Stimulated activated naive CD8-positive, alpha-beta T cell treated with anti-CD3 and anti-CD28 coated beads, Interleukin-15, Interleukin-2, amounts not matched to agents 100 ng/mL and 50 ng/mL, for 24 hours (primary cell): ENCODE data around the gene ATMIN.
A peak's percentile ranks its signal among the peaks of the same experiment; 100 is the strongest.

Experiments
- H3K27ac Mint-ChIP-seq: one replicate; pipeline ENCODE4 v1.8.0; 2021; ENCODE audit warnings: mild to moderate bottlenecking, mixed read lengths
- H3K27me3 Mint-ChIP-seq: one replicate; pipeline ENCODE4 v1.8.0; 2021; ENCODE audit warnings: mixed read lengths
- H3K36me3 Mint-ChIP-seq: one replicate; pipeline ENCODE4 v1.8.0; 2021; ENCODE audit warnings: low read depth, mixed read lengths
- H3K4me1 Mint-ChIP-seq: one replicate; pipeline ENCODE4 v1.8.0; 2021; ENCODE audit warnings: low read depth, mixed read lengths
- H3K4me3 Mint-ChIP-seq: one replicate; pipeline ENCODE4 v1.8.0; 2021; ENCODE audit warnings: mild to moderate bottlenecking, mixed read lengths
- H3K9me3 Mint-ChIP-seq: one replicate; pipeline ENCODE4 v1.8.0; 2021; ENCODE audit warnings: mixed read lengths

Gene ATMIN

GRCh38 chr16:81070979-81071378 lies 35.3 kb downstream of the ATMIN start:
- Mint-ChIP-seq H3K9me3 (no peaks in the 10 kb centered on the region), H3K27me3 (no peaks in the 10 kb centered on the region), H3K36me3 (no peaks in the 10 kb centered on the region), H3K27ac (no peak overlapping the region), H3K4me3 (no peak overlapping the region), H3K4me1 (no peaks in the 10 kb centered on the region)

DNA sequence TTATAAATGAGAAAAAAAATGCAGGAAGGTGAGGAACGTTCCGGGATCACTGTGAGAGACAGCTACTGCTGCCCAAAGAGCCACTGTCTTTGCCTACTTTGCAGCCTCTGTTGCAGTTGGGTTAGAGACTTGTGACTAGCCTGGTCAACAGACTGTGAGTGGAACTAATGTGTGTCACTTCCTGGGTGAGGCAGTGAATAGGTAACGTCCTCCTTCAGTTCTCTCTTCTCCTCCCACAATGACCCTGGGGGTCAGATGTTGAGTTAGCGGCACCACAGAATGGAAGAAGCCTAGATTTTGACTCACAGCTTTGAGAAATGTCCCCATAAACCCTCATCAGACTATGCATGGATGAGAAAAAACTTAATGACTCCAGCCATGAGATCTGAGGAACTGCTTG lies 36.2 kb downstream of the ATMIN start:
- Mint-ChIP-seq H3K27me3 (no peaks in the 10 kb centered on the region), H3K4me1 (no peaks in the 10 kb centered on the region), H3K9me3 (no peaks in the 10 kb centered on the region), H3K36me3 (no peaks in the 10 kb centered on the region), H3K27ac (no peak overlapping the region), H3K4me3 (no peak overlapping the region)

DNA sequence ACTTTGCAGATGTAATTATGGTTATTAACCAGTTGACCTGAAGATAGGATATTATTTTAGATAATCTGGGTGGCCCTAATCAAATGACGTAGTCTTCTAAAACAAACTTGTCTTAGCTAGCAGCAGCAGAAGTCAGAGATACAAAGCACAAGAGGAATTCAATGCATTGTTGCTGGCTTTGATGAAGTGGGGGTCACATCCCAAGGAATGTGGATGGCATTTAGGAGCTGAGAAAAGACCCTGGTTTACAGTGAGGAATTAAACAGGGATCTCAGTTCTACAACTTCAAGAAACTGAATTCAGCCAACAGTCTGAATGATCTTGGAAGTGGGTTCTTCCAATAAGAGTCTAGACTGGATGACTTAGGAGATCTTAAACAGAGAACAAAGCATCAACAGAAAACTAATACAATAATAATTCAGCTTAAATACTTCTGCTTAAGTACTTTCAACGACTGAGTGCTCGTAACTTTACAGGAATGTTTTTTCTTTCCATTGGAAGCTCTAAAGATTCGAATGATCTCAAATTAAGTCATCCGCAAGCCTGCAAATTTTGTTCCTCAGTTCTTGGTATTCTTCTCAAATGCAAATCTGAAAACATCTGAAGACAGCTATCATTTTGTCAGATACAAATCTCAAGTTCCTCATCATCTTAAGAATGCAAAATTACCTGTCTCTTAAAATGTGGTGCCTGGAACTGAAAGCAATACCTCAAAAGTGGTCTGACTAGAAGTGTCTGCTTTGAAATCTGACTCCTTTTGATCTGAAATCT lies 38.1 kb downstream of the ATMIN start:
- Mint-ChIP-seq H3K4me1 (no peaks in the 10 kb centered on the region), H3K9me3 (no peaks in the 10 kb centered on the region), H3K27ac (no peak overlapping the region), H3K27me3 (no peaks in the 10 kb centered on the region), H3K36me3 (no peaks in the 10 kb centered on the region), H3K4me3 (no peak overlapping the region)

DNA sequence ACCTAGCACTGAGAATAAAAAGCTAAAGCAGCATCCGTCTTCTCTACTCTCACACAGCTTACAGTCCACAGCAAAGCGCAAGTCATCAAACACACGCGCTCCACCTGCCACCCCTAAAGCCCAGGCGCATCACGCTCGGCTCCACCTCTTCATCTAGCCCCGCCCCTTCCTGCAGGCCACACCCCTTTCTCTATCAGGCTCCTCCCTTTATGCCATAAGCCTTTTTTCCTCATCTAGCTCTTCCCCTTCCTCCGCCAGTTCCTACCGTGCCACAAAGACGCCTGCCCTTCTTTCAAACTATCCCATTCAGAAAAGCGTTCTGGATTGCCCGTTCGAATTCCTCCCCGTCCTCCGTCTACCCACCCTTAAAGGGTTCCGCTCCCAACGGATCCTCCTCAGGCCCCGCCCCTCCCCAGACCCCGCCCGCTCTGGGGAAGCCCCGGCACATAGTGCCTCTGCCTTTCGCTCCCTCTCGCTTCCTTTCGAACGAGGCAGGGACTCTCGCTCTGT lies 41.0 kb downstream of the ATMIN start:
- Mint-ChIP-seq H3K4me3 (no peak overlapping the region), H3K36me3 (no peaks in the 10 kb centered on the region), H3K4me1 (no peaks in the 10 kb centered on the region), H3K27me3 (no peaks in the 10 kb centered on the region), H3K9me3 (no peaks in the 10 kb centered on the region), H3K27ac (no peak overlapping the region)

DNA sequence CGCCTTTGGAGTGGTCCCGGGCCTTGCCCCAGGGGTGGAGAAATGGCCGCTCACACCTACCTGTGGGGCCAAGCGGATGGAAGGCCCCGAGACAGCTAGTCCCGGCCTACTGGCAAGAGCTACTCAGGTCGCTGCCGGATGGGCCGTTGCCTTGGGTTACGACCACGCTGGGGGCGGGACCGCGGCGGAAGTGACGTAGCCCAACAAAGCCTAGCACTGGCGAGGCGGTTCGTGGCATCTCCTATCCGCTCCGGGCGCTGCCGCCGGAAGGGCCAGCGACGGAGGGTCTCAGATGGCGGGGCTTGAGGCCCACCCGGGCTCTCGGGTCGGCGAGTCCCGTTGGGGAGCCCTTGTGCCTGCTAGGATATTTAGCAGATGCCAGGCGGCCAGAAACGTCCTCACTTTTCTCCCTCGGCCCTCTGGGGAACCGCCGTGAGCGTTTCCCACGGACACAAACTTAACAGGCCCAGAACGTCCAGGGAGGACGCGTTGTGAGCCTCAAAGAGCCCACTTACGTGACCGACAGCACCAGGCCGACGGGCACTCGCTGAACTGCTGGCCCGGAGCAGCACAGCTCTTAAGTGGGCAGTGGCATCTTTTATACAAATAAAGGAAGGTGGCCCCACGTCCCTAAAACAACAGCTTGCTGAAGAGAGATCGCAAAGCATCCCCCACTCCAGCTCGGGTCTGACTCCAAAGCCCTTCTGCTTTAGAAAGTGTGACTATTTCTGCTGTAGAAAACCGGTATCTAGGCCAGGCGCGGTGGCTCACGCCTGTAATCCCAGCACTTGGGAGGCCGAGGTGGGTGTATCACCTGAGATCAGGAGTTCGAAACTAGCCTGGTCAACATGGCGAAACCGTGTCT lies 41.7 kb downstream of the ATMIN start, which contains the start of gene C16orf46:
Gene C16orf46 (minus strand): TSS at position 163 of the 865 bp plus-strand sequence. CDS start 13,283 bp downstream, outside the sequence.
- no peaks in the 10 kb centered on the region for H3K9me3 Mint-ChIP-seq
- peak within 1 kb of the TSS; percentile 37 for H3K4me3 Mint-ChIP-seq
- H3K4me1 Mint-ChIP-seq, result no peaks in the 10 kb centered on the region
- no peaks in the 10 kb centered on the region for H3K27me3 Mint-ChIP-seq
- H3K36me3 Mint-ChIP-seq, result no peaks in the 10 kb centered on the region
- H3K27ac Mint-ChIP-seq, result peak within 1 kb of the TSS; percentile 71

- Mint-ChIP-seq H3K9me3 (no peaks in the 10 kb centered on the region), H3K27me3 (no peaks in the 10 kb centered on the region), H3K36me3 (no peaks in the 10 kb centered on the region), H3K4me1 (no peaks in the 10 kb centered on the region), H3K27ac (no peak overlapping the region), H3K4me3 (no peak overlapping the region)
These were observed 44.6 kb downstream of the ATMIN start for GRCh38 chr16:81080233-81080632.

GRCh38 chr16:81081014-81081413 lies 45.4 kb downstream of the ATMIN start:
- no peaks in the 10 kb centered on the region for H3K9me3 Mint-ChIP-seq
- H3K27me3 Mint-ChIP-seq, result no peaks in the 10 kb centered on the region
- H3K27ac Mint-ChIP-seq, result no peak overlapping the region
- H3K4me3 Mint-ChIP-seq, result no peak overlapping the region
- H3K36me3 Mint-ChIP-seq, result no peaks in the 10 kb centered on the region
- H3K4me1 Mint-ChIP-seq, result no peaks in the 10 kb centered on the region

DNA sequence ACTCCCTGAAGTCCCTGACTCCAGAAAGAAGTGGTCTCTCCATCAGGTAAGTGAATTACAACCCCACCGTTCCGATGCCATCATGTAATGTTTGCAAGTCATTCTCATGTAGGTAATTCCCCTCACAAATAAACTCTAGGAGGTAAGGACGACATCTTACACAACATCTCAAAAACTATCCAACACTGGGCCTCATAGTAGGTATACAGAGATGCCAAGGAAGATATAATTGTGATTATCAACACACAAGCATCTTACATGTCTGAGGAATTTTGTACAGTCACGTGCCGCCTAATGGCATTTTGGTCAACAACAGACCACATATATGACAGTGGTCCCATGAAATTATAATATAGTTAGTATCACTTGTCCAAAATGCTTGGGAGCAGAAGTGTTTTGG lies 53.2 kb downstream of the ATMIN start:
- Mint-ChIP-seq H3K27ac (no peak overlapping the region), H3K27me3 (no peaks in the 10 kb centered on the region), H3K36me3 (peaks cover 10% of the 10 kb centered on the region), H3K4me3 (no peak overlapping the region), H3K9me3 (no peaks in the 10 kb centered on the region), H3K4me1 (no peaks in the 10 kb centered on the region)

- H3K4me1 Mint-ChIP-seq, result peaks cover 19% of the 10 kb centered on the region
- H3K27ac Mint-ChIP-seq, result peak overlapping the region; percentile 52
- H3K27me3 Mint-ChIP-seq, result no peaks in the 10 kb centered on the region
- peaks cover 5% of the 10 kb centered on the region for H3K9me3 Mint-ChIP-seq
- H3K36me3 Mint-ChIP-seq, result peaks cover 8% of the 10 kb centered on the region
- H3K4me3 Mint-ChIP-seq, result peak overlapping the region; percentile 86
These were observed 59.2 kb downstream of the ATMIN start for GRCh38 chr16:81094771-81095251.

DNA sequence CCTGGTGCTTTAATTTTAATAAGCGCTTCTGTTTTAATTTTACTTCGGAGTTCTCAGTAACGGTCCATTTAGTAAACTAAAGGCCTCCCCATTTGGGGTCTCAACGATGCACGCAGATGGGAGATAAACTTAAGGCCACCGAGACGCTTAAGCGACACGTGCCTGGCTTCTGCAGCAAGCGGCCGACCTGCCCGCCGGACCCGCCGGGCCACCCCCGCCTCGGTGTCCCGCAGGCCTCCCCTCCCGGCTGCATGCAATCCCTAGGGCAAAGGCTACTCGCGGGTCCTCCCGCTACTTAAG lies 60.0 kb downstream of the ATMIN start:
- no peaks in the 10 kb centered on the region for H3K27me3 Mint-ChIP-seq
- H3K27ac Mint-ChIP-seq, result peak overlapping the region; percentile 67
- peaks cover 19% of the 10 kb centered on the region for H3K4me1 Mint-ChIP-seq
- peak overlapping the region; percentile 86 for H3K4me3 Mint-ChIP-seq
- peaks cover 5% of the 10 kb centered on the region for H3K9me3 Mint-ChIP-seq
- peaks cover 5% of the 10 kb centered on the region for H3K36me3 Mint-ChIP-seq

DNA sequence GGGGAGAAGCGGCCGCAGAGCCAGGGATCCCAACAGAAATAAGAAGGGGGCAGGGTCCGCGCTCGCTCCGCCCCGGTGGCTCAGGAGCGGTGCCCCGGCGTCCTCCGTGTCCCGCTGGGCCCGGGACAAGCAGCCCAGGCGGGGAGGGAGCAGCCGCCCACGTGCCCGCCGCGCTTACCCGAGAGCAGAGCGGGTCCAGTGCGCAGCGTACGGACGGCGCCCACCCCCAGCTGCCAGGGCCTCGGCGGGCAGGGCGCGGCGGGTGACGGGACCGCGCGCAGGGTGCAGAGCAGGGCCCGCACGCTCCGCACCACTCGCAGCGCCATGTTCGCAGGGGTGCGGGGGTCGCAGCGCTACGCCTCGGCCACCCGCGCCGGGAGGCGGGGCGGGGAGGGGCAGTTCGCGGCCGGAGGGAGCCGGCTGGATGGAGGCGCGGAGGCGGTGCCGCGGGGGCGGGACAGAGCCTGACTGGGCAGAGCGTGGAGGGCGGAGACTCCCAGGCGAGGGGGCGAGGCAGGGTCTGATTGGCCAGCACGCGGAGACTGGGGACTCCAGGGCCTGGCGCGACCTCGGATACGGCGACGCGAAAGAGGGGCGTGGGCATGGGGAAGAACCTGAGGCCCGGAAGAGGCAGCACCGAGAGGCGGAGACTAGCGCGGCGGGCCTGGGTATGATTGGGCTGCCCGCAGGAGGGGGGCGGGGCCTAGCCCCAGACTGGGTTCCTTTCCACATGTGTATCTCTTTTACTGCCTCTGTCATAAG lies 60.5 kb downstream of the ATMIN start, which contains the start of gene GCSH:
Gene GCSH (minus strand): TSS at position 443 of the 762 bp plus-strand sequence. CDS start 117 bp downstream, at position 326.
- peak within 1 kb of the TSS; percentile 86 for H3K4me3 Mint-ChIP-seq
- peaks cover 19% of the 10 kb centered on the region for H3K4me1 Mint-ChIP-seq
- no peaks in the 10 kb centered on the region for H3K27me3 Mint-ChIP-seq
- peaks cover 5% of the 10 kb centered on the region for H3K36me3 Mint-ChIP-seq
- peak within 1 kb of the TSS; percentile 67 for H3K27ac Mint-ChIP-seq
- H3K9me3 Mint-ChIP-seq, result peaks cover 5% of the 10 kb centered on the region

GRCh38 chr16:81096715-81097208 lies 61.1 kb downstream of the ATMIN start:
- Mint-ChIP-seq H3K27me3 (no peaks in the 10 kb centered on the region), H3K4me1 (peaks cover 19% of the 10 kb centered on the region), H3K36me3 (peaks cover 5% of the 10 kb centered on the region), H3K9me3 (peaks cover 5% of the 10 kb centered on the region), H3K4me3 (peak overlapping the region; percentile 58), H3K27ac (peak overlapping the region; percentile 53)
